ENCODE results near the gene PGA5. TPM values are rescaled to one million over a fixed set of nuclear protein-coding genes. Genes with fewer than 3 reads are reported as not detected.
A peak's percentile ranks its signal among the peaks of the same experiment; 100 is the strongest.

Gene PGA5
- total and polyA plus RNA-seq, 10 of the 15 experiments (the other 5 are each of a cell fraction or from before 2014, with no cell fraction given): not detected

DNA sequence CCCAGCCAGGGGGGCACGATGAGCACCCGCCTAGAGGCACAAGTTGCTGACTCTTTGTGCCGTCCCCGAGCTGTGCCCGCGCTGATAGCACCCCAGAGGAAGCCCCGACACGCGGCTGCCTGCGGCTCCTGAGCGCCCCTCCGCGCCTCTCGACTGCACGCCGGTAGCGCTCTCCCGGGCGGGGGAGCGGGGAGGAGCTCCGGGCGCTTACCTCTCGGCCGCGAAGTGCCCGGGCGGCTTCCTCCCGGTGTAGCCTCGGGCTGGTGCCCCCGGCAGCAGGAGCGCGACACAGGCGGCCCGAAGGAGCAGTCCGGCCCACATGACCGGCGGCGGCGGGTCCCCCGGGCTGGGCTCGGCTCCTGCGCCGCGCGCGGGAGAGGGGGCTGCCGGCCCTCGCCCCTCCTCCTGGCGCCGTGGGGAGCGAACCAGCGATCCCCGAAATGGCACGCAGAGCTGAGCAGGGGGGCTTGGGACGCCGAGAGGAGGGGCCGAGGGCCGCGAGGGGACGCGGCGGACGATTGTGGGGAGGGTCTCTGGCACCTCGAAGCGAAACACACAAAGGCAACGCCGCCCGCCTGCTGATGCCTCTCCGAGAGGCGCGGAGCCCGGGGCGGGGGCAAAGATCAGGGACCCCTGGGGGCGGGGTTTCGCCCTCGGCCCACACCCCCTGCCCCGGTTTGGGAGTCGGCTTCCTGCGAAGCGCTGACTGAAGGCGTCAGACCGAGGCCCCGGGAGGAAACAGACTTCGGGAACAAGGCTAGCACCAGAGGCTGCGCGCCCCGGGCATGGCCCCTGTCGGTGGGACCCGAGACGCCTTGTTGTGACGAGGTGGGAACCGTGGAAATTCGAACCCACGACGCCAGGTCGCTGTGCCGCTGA is 54.0 kb downstream of the PGA5 start, which contains the start of gene VWCE:
VWCE (minus strand) TSS at position 600 of the 879 bp plus-strand sequence; CDS start at position 321, 279 bp downstream.
- ChIA-PET POLR2A (interaction anchor here (0.6 to 1.1 kb wide), 2 partner anchors 63 to 310 kb away, joined by 6 read pairs; no protein-coding TSS in a partner anchor), SMC1A (ENCODE audit: uncharacterized antibody, unreplicated experiment) (interaction anchor here (0.6 to 2.1 kb wide), 7 partner anchors 13 to 1163 kb away, joined by 3 to 9 read pairs (median 3); partner anchors contain the start of genes CYB561A3 and TMEM138), RAD21 (ENCODE audit: unreplicated experiment) (interaction anchor here (0.6 to 2.5 kb wide), 4 partner anchors 41 to 98 kb away, joined by 3 to 9 read pairs (median 6); no protein-coding TSS in a partner anchor), CTCF (interaction anchor here (0.6 to 2.8 kb wide), 10 partner anchors 24 to 465 kb away, joined by 3 to 16 read pairs (median 4); partner anchors contain the start of gene TMEM216)
- FAIRE-seq (no peak), ATAC-seq (peak; percentile 90), DNase-seq (ENCODE audit: low read depth, low spot score) (no peak)
- Histone ChIP-seq H3K36me3 (ENCODE audit: control insufficient read depth in 2 of 2, insufficient read depth in 2 of 2, low read length in 1 of 2) (peaks cover 3 to 21% of the 10 kb centered on the region in 2 experiments), H3K4me3 (peak within 1 kb of the TSS; percentile 70), H3K9me3 (replicated peaks; ENCODE audit: control insufficient read depth, insufficient read depth, low read length) (no peaks in the 10 kb centered on the region), H3K27me3 (replicated peaks in 1 of 2; ENCODE audit: control insufficient read depth in 2 of 2, insufficient read depth in 2 of 2, low read length in 1 of 2) (no peaks in the 10 kb centered on the region), H3K4me2 (ENCODE audit: control insufficient read depth, insufficient read depth) (peak within 1 kb of the TSS; percentile 100), H3K9ac (ENCODE audit: control insufficient read depth, insufficient read depth, low read length) (peak within 1 kb of the TSS; percentile 78), H3K27ac (ENCODE audit: control insufficient read depth, insufficient read depth) (peak within 1 kb of the TSS; percentile 67), H3K4me1 (ENCODE audit: control insufficient read depth, insufficient read depth, low read length) (peaks cover 28% of the 10 kb centered on the region), H2AFZ (ENCODE audit: control insufficient read depth, low read depth, low read length) (peak within 1 kb of the TSS; percentile 92), H3K79me2 (ENCODE audit: control insufficient read depth, insufficient read depth, low read length) (no peaks in the 10 kb centered on the region; the same call in 1 of the 2 replicates), H4K20me1 (ENCODE audit: control insufficient read depth, insufficient read depth) (no peaks in the 10 kb centered on the region)
- 12% methylated on average over 70 of the region's 97 CpGs for WGBS (ENCODE audit: insufficient coverage, insufficient replicate concordance, low lambda C conversion rate, missing lambda C conversion rate)
- intact Hi-C loops (cut with micrococcal nuclease; ENCODE audit: unreplicated experiment) (no loop called here), in situ Hi-C loops (cut with MboI) (no loop called here)
- no TSS peak for BruUV-seq (replicated peaks)
- no peak for TF ChIP-seq RELA (IDR thresholded peaks at IDR 0.05; ENCODE audit: borderline replicate concordance, partially characterized antibody)
- TF ChIP-seq, protein P1, sequence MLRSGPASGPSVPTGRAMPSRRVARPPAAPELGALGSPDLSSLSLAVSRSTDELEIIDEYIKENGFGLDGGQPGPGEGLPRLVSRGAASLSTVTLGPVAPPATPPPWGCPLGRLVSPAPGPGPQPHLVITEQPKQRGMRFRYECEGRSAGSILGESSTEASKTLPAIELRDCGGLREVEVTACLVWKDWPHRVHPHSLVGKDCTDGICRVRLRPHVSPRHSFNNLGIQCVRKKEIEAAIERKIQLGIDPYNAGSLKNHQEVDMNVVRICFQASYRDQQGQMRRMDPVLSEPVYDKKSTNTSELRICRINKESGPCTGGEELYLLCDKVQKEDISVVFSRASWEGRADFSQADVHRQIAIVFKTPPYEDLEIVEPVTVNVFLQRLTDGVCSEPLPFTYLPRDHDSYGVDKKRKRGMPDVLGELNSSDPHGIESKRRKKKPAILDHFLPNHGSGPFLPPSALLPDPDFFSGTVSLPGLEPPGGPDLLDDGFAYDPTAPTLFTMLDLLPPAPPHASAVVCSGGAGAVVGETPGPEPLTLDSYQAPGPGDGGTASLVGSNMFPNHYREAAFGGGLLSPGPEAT (IDR thresholded peaks at IDR 0.05; ENCODE audit: low read depth): 0 out of 2 replicates have a peak, but pooled peaks have one; percentile 6
- TF ChIP-seq, protein P2, sequence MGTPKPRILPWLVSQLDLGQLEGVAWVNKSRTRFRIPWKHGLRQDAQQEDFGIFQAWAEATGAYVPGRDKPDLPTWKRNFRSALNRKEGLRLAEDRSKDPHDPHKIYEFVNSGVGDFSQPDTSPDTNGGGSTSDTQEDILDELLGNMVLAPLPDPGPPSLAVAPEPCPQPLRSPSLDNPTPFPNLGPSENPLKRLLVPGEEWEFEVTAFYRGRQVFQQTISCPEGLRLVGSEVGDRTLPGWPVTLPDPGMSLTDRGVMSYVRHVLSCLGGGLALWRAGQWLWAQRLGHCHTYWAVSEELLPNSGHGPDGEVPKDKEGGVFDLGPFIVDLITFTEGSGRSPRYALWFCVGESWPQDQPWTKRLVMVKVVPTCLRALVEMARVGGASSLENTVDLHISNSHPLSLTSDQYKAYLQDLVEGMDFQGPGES (IDR thresholded peaks at IDR 0.05): no peak
- TF ChIP-seq, protein P3, sequence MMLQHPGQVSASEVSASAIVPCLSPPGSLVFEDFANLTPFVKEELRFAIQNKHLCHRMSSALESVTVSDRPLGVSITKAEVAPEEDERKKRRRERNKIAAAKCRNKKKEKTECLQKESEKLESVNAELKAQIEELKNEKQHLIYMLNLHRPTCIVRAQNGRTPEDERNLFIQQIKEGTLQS (IDR thresholded peaks at IDR 0.05; ENCODE audit: borderline replicate concordance, extremely low read depth, low read depth, low read length): no peak
- TF ChIP-seq, protein P4, sequence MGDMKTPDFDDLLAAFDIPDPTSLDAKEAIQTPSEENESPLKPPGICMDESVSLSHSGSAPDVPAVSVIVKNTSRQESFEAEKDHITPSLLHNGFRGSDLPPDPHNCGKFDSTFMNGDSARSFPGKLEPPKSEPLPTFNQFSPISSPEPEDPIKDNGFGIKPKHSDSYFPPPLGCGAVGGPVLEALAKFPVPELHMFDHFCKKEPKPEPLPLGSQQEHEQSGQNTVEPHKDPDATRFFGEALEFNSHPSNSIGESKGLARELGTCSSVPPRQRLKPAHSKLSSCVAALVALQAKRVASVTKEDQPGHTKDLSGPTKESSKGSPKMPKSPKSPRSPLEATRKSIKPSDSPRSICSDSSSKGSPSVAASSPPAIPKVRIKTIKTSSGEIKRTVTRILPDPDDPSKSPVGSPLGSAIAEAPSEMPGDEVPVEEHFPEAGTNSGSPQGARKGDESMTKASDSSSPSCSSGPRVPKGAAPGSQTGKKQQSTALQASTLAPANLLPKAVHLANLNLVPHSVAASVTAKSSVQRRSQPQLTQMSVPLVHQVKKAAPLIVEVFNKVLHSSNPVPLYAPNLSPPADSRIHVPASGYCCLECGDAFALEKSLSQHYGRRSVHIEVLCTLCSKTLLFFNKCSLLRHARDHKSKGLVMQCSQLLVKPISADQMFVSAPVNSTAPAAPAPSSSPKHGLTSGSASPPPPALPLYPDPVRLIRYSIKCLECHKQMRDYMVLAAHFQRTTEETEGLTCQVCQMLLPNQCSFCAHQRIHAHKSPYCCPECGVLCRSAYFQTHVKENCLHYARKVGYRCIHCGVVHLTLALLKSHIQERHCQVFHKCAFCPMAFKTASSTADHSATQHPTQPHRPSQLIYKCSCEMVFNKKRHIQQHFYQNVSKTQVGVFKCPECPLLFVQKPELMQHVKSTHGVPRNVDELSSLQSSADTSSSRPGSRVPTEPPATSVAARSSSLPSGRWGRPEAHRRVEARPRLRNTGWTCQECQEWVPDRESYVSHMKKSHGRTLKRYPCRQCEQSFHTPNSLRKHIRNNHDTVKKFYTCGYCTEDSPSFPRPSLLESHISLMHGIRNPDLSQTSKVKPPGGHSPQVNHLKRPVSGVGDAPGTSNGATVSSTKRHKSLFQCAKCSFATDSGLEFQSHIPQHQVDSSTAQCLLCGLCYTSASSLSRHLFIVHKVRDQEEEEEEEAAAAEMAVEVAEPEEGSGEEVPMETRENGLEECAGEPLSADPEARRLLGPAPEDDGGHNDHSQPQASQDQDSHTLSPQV (IDR thresholded peaks at IDR 0.05): no peak
- TF ChIP-seq CBFB (IDR thresholded peaks at IDR 0.05; ENCODE audit: low read depth): no peak
- TF ChIP-seq, protein P5, sequence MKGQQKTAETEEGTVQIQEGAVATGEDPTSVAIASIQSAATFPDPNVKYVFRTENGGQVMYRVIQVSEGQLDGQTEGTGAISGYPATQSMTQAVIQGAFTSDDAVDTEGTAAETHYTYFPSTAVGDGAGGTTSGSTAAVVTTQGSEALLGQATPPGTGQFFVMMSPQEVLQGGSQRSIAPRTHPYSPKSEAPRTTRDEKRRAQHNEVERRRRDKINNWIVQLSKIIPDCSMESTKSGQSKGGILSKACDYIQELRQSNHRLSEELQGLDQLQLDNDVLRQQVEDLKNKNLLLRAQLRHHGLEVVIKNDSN (IDR thresholded peaks at IDR 0.05; ENCODE audit: borderline replicate concordance, extremely low read length, insufficient read depth, low read depth, low read length): no peak
- TF ChIP-seq, protein P6, sequence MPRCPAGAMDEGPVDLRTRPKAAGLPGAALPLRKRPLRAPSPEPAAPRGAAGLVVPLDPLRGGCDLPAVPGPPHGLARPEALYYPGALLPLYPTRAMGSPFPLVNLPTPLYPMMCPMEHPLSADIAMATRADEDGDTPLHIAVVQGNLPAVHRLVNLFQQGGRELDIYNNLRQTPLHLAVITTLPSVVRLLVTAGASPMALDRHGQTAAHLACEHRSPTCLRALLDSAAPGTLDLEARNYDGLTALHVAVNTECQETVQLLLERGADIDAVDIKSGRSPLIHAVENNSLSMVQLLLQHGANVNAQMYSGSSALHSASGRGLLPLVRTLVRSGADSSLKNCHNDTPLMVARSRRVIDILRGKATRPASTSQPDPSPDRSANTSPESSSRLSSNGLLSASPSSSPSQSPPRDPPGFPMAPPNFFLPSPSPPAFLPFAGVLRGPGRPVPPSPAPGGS (IDR thresholded peaks at IDR 0.05; ENCODE audit: borderline replicate concordance, insufficient read depth, low read depth, low read length, poor library complexity, severe bottlenecking): peak; percentile 26
- TF ChIP-seq LARP7 (IDR thresholded peaks at IDR 0.05): peak; percentile 48; the same call in 1 of the 2 replicates
